ENCODE results near the gene MCF2L2. TPM values are rescaled to one million over a fixed set of nuclear protein-coding genes. Genes with fewer than 3 reads are reported as not detected.

Gene MCF2L2
- total and polyA plus RNA-seq, 9 of the 15 experiments (the other 6 are each of a cell fraction or from before 2014, with no cell fraction given) = 0.56 to 4.2 (median 3.0) TPM

- TF ChIP-seq RNF219 (CRISPR knock-in tag; IDR thresholded peaks at IDR 0.05) (no peak), CBFA2T3 (IDR thresholded peaks at IDR 0.05) (peak; percentile 79), ZNF263 (CRISPR knock-in tag; IDR thresholded peaks at IDR 0.05; ENCODE audit: borderline replicate concordance) (peak; percentile 91), FOXJ3 (CRISPR knock-in tag; IDR thresholded peaks at IDR 0.05) (no peak), RUNX1 (IDR thresholded peaks at IDR 0.05; ENCODE audit: low read depth) (no peak)
These were observed 173.1 kb downstream of the MCF2L2 start (continued) for GRCh38 chr3:183255348-183255730.

- Histone ChIP-seq H4K20me1 (replicated peaks; ENCODE audit: control insufficient read depth, insufficient read depth, low read length) (no peaks in the 10 kb centered on the region), H3K36me3 (ENCODE audit: control insufficient read depth, insufficient read depth, low read length) (peaks cover 26% of the 10 kb centered on the region; the same call in 2 of the 3 replicates), H3K27me3 (ENCODE audit: control insufficient read depth in 2 of 2, insufficient read depth in 2 of 2, low read length in 2 of 2) (no peaks in the 10 kb centered on the region), H3K9me3 (replicated peaks; ENCODE audit: control insufficient read depth, insufficient read depth, low read depth, low read length) (no peaks in the 10 kb centered on the region), H3K9ac (ENCODE audit: insufficient read depth in 1 of 2, low read depth in 2 of 2, low read length in 2 of 2) (peak overlapping the region; percentile 73 to 98), H3K4me3 (peak overlapping the region; percentile 52), H2AFZ (ENCODE audit: low read depth, low read length) (peak overlapping the region; percentile 91), H3K9me1 (ENCODE audit: control insufficient read depth, insufficient read depth, low read length) (no peaks in the 10 kb centered on the region), H3K27ac (ENCODE audit: extremely low read depth, low read depth, low read length) (peak overlapping the region; percentile 83), H3K79me2 (ENCODE audit: control insufficient read depth, insufficient read depth, low read length) (peaks cover 60% of the 10 kb centered on the region), H3K4me1 (replicated peaks in 1 of 2; ENCODE audit: control insufficient read depth in 2 of 2, insufficient read depth in 2 of 2, low read length in 2 of 2) (peaks cover 12 to 18% of the 10 kb centered on the region in 2 experiments; a peak in 4 of 5 replicates), H3K4me2 (ENCODE audit: insufficient read depth, low read length) (peak overlapping the region; percentile 86)
- CTCF ChIA-PET (ENCODE audit: low intra/inter-chr PET ratio) = no interaction called here
- WGBS (ENCODE audit: insufficient coverage, low coverage, missing lambda C conversion rate) = 2% methylated on average over 34 of the region's 49 CpGs
- BruUV-seq (replicated peaks) = no TSS peak
- in situ Hi-C loops (cut with MboI) (no loop called here), intact Hi-C loops (cut with micrococcal nuclease) (loop anchor here (2.0 to 10.0 kb wide), 3 partner anchors 67 to 128 kb away; no protein-coding TSS in a partner anchor)
- peak; percentile 49 for ATAC-seq
- POLR2A ChIA-PET = interaction anchor here (0.6 to 1.2 kb wide), 4 partner anchors 22 to 980 kb away, joined by 3 to 4 read pairs (median 3); no protein-coding TSS in a partner anchor
- no peak for FAIRE-seq
- peak in 1 of 4 experiments; percentile 45 for DNase-seq (ENCODE audit: extremely low read depth in 1 of 4, low spot score in 3 of 4)
- TF ChIP-seq HNRNPL (IDR thresholded peaks at IDR 0.05; ENCODE audit: low read depth, low read length) (no peak; the same call in 1 of the 2 replicates), YY1 (IDR thresholded peaks at IDR 0.05; ENCODE audit: borderline replicate concordance in 1 of 3, control insufficient read depth in 1 of 3, extremely low read depth in 1 of 3, insufficient read depth in 3 of 3, insufficient read length in 1 of 3, insufficient replicate concordance in 2 of 3, low read depth in 1 of 3, low read length in 2 of 3) (peak in 1 of 3 experiments; percentile 18), RCOR1 (IDR thresholded peaks at IDR 0.05; ENCODE audit: borderline replicate concordance in 1 of 2, low read depth in 2 of 2, low read length in 2 of 2) (0 out of 4 replicates have a peak, but pooled peaks of 1 of the 2 experiments have one; percentile 3), CCNT2 (IDR thresholded peaks at IDR 0.05; ENCODE audit: borderline replicate concordance, extremely low read depth, insufficient read length, low read depth, low read length) (peak; percentile 57), NONO (IDR thresholded peaks at IDR 0.05; ENCODE audit: low read depth in 2 of 2, low read length in 1 of 2) (peak in 1 of 2 experiments; percentile 2; a peak in 2 of 4 replicates), ZKSCAN8 (CRISPR knock-in tag; IDR thresholded peaks at IDR 0.05) (no peak), E2F6 (IDR thresholded peaks at IDR 0.05; ENCODE audit: borderline replicate concordance in 1 of 2, extremely low read depth in 1 of 2, insufficient read depth in 1 of 2, insufficient read length in 1 of 2, low read depth in 1 of 2, low read length in 1 of 2, poor library complexity in 1 of 2, severe bottlenecking in 1 of 2) (peak in 1 of 2 experiments; percentile 60), ZBTB1 (CRISPR knock-in tag; IDR thresholded peaks at IDR 0.05; ENCODE audit: borderline replicate concordance, low read depth) (peak; percentile 73), BACH1 (tag; IDR thresholded peaks at IDR 0.05) (0 out of 2 replicates have a peak, but pooled peaks have one; percentile 0)
These were observed 173.7 kb downstream of the MCF2L2 start for GRCh38 chr3:183254487-183255347.
